ENCODE data around the gene CEP89.
"Not testable (repeated sequence)": the region's sequence is repeated elsewhere in the genome, so short reads cannot be mapped to it uniquely, and the experiment has no call there.

CEP89 gene

GRCh38 chr19:32979807-32980206, 8.0 kb upstream of the CEP89 start:
- DNase-seq, H3K4me3 Mint-ChIP-seq, H3K27ac Mint-ChIP-seq, ATAC-seq, H3K4me1 Mint-ChIP-seq, H3K9me3 Mint-ChIP-seq, H3K27me3 Mint-ChIP-seq: not testable (repeated sequence)

GRCh38 chr19:32977813-32978212, 6.1 kb upstream of the CEP89 start:
- not testable (repeated sequence) for DNase-seq, H3K4me3 Mint-ChIP-seq, ATAC-seq, H3K27me3 Mint-ChIP-seq, H3K4me1 Mint-ChIP-seq, H3K27ac Mint-ChIP-seq, H3K9me3 Mint-ChIP-seq

GRCh38 chr19:32977280-32977679, 5.5 kb upstream of the CEP89 start:
- no peak overlapping the region for H3K4me3 Mint-ChIP-seq
- H3K9me3 Mint-ChIP-seq = no peaks in the 10 kb centered on the region
- no peak for ATAC-seq
- H3K27me3 Mint-ChIP-seq = no peaks in the 10 kb centered on the region
- no peak for DNase-seq
- no peaks in the 10 kb centered on the region for H3K4me1 Mint-ChIP-seq
- no peak overlapping the region for H3K27ac Mint-ChIP-seq

GRCh38 chr19:32976223-32976805, 4.6 kb upstream of the CEP89 start:
- peak overlapping the region in 1 of 2 donors; percentile 34 for H3K27ac Mint-ChIP-seq
- peaks cover 6% of the 10 kb centered on the region for H3K4me1 Mint-ChIP-seq
- no peaks in the 10 kb centered on the region for H3K27me3 Mint-ChIP-seq
- ATAC-seq = no peak
- peak; percentile 58 for DNase-seq
- no peak overlapping the region for H3K4me3 Mint-ChIP-seq
- no peaks in the 10 kb centered on the region for H3K9me3 Mint-ChIP-seq

GRCh38 chr19:32971012-32971595, 654 bp downstream of the CEP89 start:
- no peak for ATAC-seq

GRCh38 chr19:32969549-32969948, 2.2 kb downstream of the CEP89 start:
- no peak for DNase-seq
- Mint-ChIP-seq H3K4me1 (peaks cover 20% of the 10 kb centered on the region), H3K27ac (no peak overlapping the region), H3K9me3 (no peaks in the 10 kb centered on the region), H3K4me3 (no peak overlapping the region), H3K27me3 (no peaks in the 10 kb centered on the region)
- ATAC-seq = no peak

More at GRCh38 chr19:32971012-32971595, 654 bp downstream of the CEP89 start:
- no peak for DNase-seq
- Mint-ChIP-seq H3K27me3 (no peaks in the 10 kb centered on the region), H3K9me3 (no peaks in the 10 kb centered on the region), H3K27ac (peak overlapping the region; percentile 86 to 96), H3K4me3 (peak overlapping the region; percentile 99), H3K4me1 (peaks cover 20% of the 10 kb centered on the region)

GRCh38 chr19:32966750-32967149, 5.0 kb downstream of the CEP89 start:
- Mint-ChIP-seq H3K27ac (peak overlapping the region in 1 of 2 donors; percentile 41), H3K4me1 (peaks cover 18% of the 10 kb centered on the region), H3K27me3 (no peaks in the 10 kb centered on the region), H3K4me3 (no peak overlapping the region), H3K9me3 (no peaks in the 10 kb centered on the region)
- DNase-seq (no peak), ATAC-seq (no peak)

- no peak for DNase-seq
- Mint-ChIP-seq H3K27ac (no peak overlapping the region), H3K27me3 (no peaks in the 10 kb centered on the region), H3K4me1 (no peaks in the 10 kb centered on the region), H3K9me3 (peaks cover 0 to 11% of the 10 kb centered on the region in 2 donors), H3K4me3 (no peak overlapping the region)
- no peak for ATAC-seq
These were observed 26.5 kb downstream of the CEP89 start for GRCh38 chr19:32945260-32945659.

GRCh38 chr19:32941273-32941672, 30.5 kb downstream of the CEP89 start:
- not testable (repeated sequence) for H3K4me3 Mint-ChIP-seq, H3K9me3 Mint-ChIP-seq, H3K27ac Mint-ChIP-seq, ATAC-seq, DNase-seq, H3K27me3 Mint-ChIP-seq, H3K4me1 Mint-ChIP-seq

- ATAC-seq = no peak
- Mint-ChIP-seq H3K4me3 (no peak overlapping the region), H3K4me1 (no peaks in the 10 kb centered on the region), H3K27ac (no peak overlapping the region), H3K9me3 (no peaks in the 10 kb centered on the region), H3K27me3 (no peaks in the 10 kb centered on the region)
- DNase-seq = no peak
These were observed 35.7 kb downstream of the CEP89 start for GRCh38 chr19:32936065-32936464.

- H3K4me1 Mint-ChIP-seq = no peaks in the 10 kb centered on the region
- DNase-seq (no peak), ATAC-seq (no peak)
- H3K27ac Mint-ChIP-seq = no peak overlapping the region
- no peaks in the 10 kb centered on the region for H3K9me3 Mint-ChIP-seq
- no peaks in the 10 kb centered on the region for H3K27me3 Mint-ChIP-seq
- no peak overlapping the region for H3K4me3 Mint-ChIP-seq
These were observed 36.1 kb downstream of the CEP89 start for GRCh38 chr19:32935629-32936028.

- Mint-ChIP-seq H3K4me1 (no peaks in the 10 kb centered on the region), H3K9me3 (peaks cover 0 to 4% of the 10 kb centered on the region in 2 donors), H3K4me3 (no peak overlapping the region), H3K27ac (no peak overlapping the region), H3K27me3 (no peaks in the 10 kb centered on the region)
- ATAC-seq = no peak
- DNase-seq = no peak
These were observed 38.2 kb downstream of the CEP89 start for GRCh38 chr19:32933571-32933970.

- Mint-ChIP-seq H3K4me1 (no peaks in the 10 kb centered on the region), H3K27ac (peak overlapping the region in 1 of 2 donors; percentile 78), H3K9me3 (peaks cover 5 to 11% of the 10 kb centered on the region in 2 donors), H3K27me3 (no peaks in the 10 kb centered on the region), H3K4me3 (no peak overlapping the region)
- ATAC-seq (no peak), DNase-seq (no peak)
These were observed 41.2 kb downstream of the CEP89 start for GRCh38 chr19:32930567-32930966.

GRCh38 chr19:32928806-32929205, 43.0 kb downstream of the CEP89 start:
- ATAC-seq (no peak), DNase-seq (no peak)
- Mint-ChIP-seq H3K4me3 (no peak overlapping the region), H3K27ac (no peak overlapping the region), H3K27me3 (no peaks in the 10 kb centered on the region), H3K9me3 (peaks cover 5 to 11% of the 10 kb centered on the region in 2 donors), H3K4me1 (no peaks in the 10 kb centered on the region)

GRCh38 chr19:32924200-32924599, 47.6 kb downstream of the CEP89 start:
- peaks cover 5 to 11% of the 10 kb centered on the region in 2 donors for H3K9me3 Mint-ChIP-seq
- no peak overlapping the region for H3K4me3 Mint-ChIP-seq
- H3K27me3 Mint-ChIP-seq = no peaks in the 10 kb centered on the region
- peaks cover 10% of the 10 kb centered on the region for H3K4me1 Mint-ChIP-seq
- H3K27ac Mint-ChIP-seq = peak overlapping the region in 1 of 2 donors; percentile 44
- DNase-seq = no peak
- ATAC-seq = no peak

GRCh38 chr19:32921624-32922023, 50.1 kb downstream of the CEP89 start:
- H3K4me1 Mint-ChIP-seq = peaks cover 10% of the 10 kb centered on the region
- H3K27ac Mint-ChIP-seq = no peak overlapping the region

GRCh38 chr19:32919365-32919764, 52.4 kb downstream of the CEP89 start:
- Mint-ChIP-seq H3K4me1 (peaks cover 10% of the 10 kb centered on the region), H3K27ac (peak overlapping the region in 1 of 2 donors; percentile 5), H3K9me3 (no peaks in the 10 kb centered on the region), H3K4me3 (no peak overlapping the region), H3K27me3 (no peaks in the 10 kb centered on the region)
- no peak for ATAC-seq
- DNase-seq = no peak

More at GRCh38 chr19:32921624-32922023, 50.1 kb downstream of the CEP89 start:
- Mint-ChIP-seq H3K9me3 (no peaks in the 10 kb centered on the region), H3K4me3 (no peak overlapping the region), H3K27me3 (no peaks in the 10 kb centered on the region)
- no peak for ATAC-seq
- DNase-seq = no peak
